Measurements from ENCODE around the gene TMED6. TPM values are rescaled to one million over a fixed set of nuclear protein-coding genes. Genes with fewer than 3 reads are reported as not detected.
A peak's percentile ranks its signal among the peaks of the same experiment; 100 is the strongest.

TMED6 gene
- total RNA-seq, 2 experiments from 2014 or later, result 1.3 to 1.8 TPM

- Mint-ChIP-seq H3K36me3 (ENCODE audit: low read depth) (peaks cover 66% of the 10 kb centered on the region), H3K27ac (no peak overlapping the region), H3K4me3 (no peak overlapping the region), H3K4me1 (no peaks in the 10 kb centered on the region), H3K27me3 (no peaks in the 10 kb centered on the region), H3K9me3 (no peaks in the 10 kb centered on the region)
- DNase-seq, result no peak
- ChIA-PET CTCF (no interaction called here), POLR2A (interaction anchor here (3.3 kb wide), 1 partner anchor 10 kb away, joined by 16 read pairs; the partner anchor contains the start of gene PDF)
These were observed 32.2 kb downstream of the TMED6 start for GRCh38 chr16:69319381-69319780.

GRCh38 chr16:69318911-69319289, 32.7 kb downstream of the TMED6 start:
- Mint-ChIP-seq H3K27ac (no peak overlapping the region), H3K9me3 (no peaks in the 10 kb centered on the region), H3K27me3 (no peaks in the 10 kb centered on the region), H3K4me1 (peaks cover under 1% of the 10 kb centered on the region), H3K36me3 (ENCODE audit: low read depth) (peaks cover 64% of the 10 kb centered on the region), H3K4me3 (no peak overlapping the region)
- ChIA-PET CTCF (no interaction called here), POLR2A (interaction anchor here (1.2 to 3.3 kb wide), 2 partner anchors 8 to 10 kb away, joined by 6 to 16 read pairs; partner anchors contain the start of gene PDF)
- no peak for DNase-seq

- ChIA-PET CTCF (no interaction called here), POLR2A (interaction anchor here (0.7 to 3.3 kb wide), 3 partner anchors 8 to 22 kb away, joined by 4 to 16 read pairs (median 6); partner anchors contain the start of gene PDF)
- Mint-ChIP-seq H3K9me3 (no peaks in the 10 kb centered on the region), H3K27me3 (no peaks in the 10 kb centered on the region), H3K4me3 (no peak overlapping the region), H3K4me1 (peaks cover 6% of the 10 kb centered on the region), H3K27ac (no peak overlapping the region), H3K36me3 (ENCODE audit: low read depth) (peaks cover 64% of the 10 kb centered on the region)
- no peak for DNase-seq
These were observed 33.2 kb downstream of the TMED6 start for GRCh38 chr16:69318177-69318910.

GRCh38 chr16:69316595-69317034, 35.0 kb downstream of the TMED6 start:
- no peaks in the 10 kb centered on the region for H3K27me3 Mint-ChIP-seq
- no peak overlapping the region for H3K4me3 Mint-ChIP-seq
- peaks cover 60% of the 10 kb centered on the region for H3K36me3 Mint-ChIP-seq (ENCODE audit: low read depth)
- DNase-seq, result no peak
- no peak overlapping the region for H3K27ac Mint-ChIP-seq
- H3K9me3 Mint-ChIP-seq, result no peaks in the 10 kb centered on the region
- ChIA-PET CTCF (no interaction called here), POLR2A (interaction anchor here (3.3 kb wide), 1 partner anchor 13 kb away, joined by 16 read pairs; the partner anchor contains the start of gene PDF)
- peaks cover 15% of the 10 kb centered on the region for H3K4me1 Mint-ChIP-seq

- no peak for DNase-seq
- Mint-ChIP-seq H3K4me1 (peaks cover 17% of the 10 kb centered on the region), H3K4me3 (no peak overlapping the region), H3K36me3 (ENCODE audit: low read depth) (peaks cover 52% of the 10 kb centered on the region), H3K27ac (no peak overlapping the region), H3K27me3 (no peaks in the 10 kb centered on the region), H3K9me3 (no peaks in the 10 kb centered on the region)
- POLR2A ChIA-PET, result interaction anchor here (1.0 to 4.6 kb wide), 2 partner anchors 8 to 13 kb away, joined by 4 to 49 read pairs; partner anchors contain the start of gene PDF
- CTCF ChIA-PET, result interaction anchor here (0.6 kb wide), 1 partner anchor 1188 kb away, joined by 4 read pairs; no protein-coding TSS in a partner anchor
These were observed 35.9 kb downstream of the TMED6 start for GRCh38 chr16:69315486-69316311.

GRCh38 chr16:69314534-69314933, 37.1 kb downstream of the TMED6 start:
- H3K27ac Mint-ChIP-seq, result no peak overlapping the region
- ChIA-PET CTCF (no interaction called here), POLR2A (interaction anchor here (1.0 to 4.6 kb wide), 2 partner anchors 9 to 14 kb away, joined by 4 to 49 read pairs; partner anchors contain the start of gene PDF)
- no peaks in the 10 kb centered on the region for H3K27me3 Mint-ChIP-seq
- H3K4me1 Mint-ChIP-seq, result peaks cover 22% of the 10 kb centered on the region
- H3K36me3 Mint-ChIP-seq (ENCODE audit: low read depth), result peaks cover 52% of the 10 kb centered on the region
- no peak overlapping the region for H3K4me3 Mint-ChIP-seq
- no peaks in the 10 kb centered on the region for H3K9me3 Mint-ChIP-seq
- no peak for DNase-seq

- Mint-ChIP-seq H3K4me3 (peak overlapping the region; percentile 47), H3K4me1 (peaks cover 22% of the 10 kb centered on the region), H3K9me3 (no peaks in the 10 kb centered on the region), H3K36me3 (ENCODE audit: low read depth) (peaks cover 48% of the 10 kb centered on the region), H3K27me3 (no peaks in the 10 kb centered on the region), H3K27ac (no peak overlapping the region)
- ChIA-PET POLR2A (interaction anchor here (3.5 to 4.6 kb wide), 2 partner anchors 15 to 126 kb away, joined by 16 to 49 read pairs; partner anchors contain the start of genes PDF and SNTB2), CTCF (interaction anchor here (2.1 kb wide), 1 partner anchor 15 kb away, joined by 6 read pairs; no protein-coding TSS in a partner anchor)
- DNase-seq, result no peak
These were observed 38.1 kb downstream of the TMED6 start for GRCh38 chr16:69313469-69313868.

- ChIA-PET POLR2A (interaction anchor here (1.3 to 4.6 kb wide), 7 partner anchors 10 to 179 kb away, joined by 4 to 49 read pairs (median 7); partner anchors contain the start of genes CHTF8, COG8, NIP7 and PDF), CTCF (interaction anchor here (1.0 to 2.1 kb wide), 8 partner anchors 15 to 153 kb away, joined by 3 to 9 read pairs (median 4); partner anchors contain the start of genes COG8 and PDF)
- H3K9me3 Mint-ChIP-seq, result no peaks in the 10 kb centered on the region
- peak overlapping the region; percentile 90 for H3K27ac Mint-ChIP-seq
- peaks cover 24% of the 10 kb centered on the region for H3K4me1 Mint-ChIP-seq
- peak; percentile 58 for DNase-seq
- H3K4me3 Mint-ChIP-seq, result peak overlapping the region; percentile 94
- peaks cover 37% of the 10 kb centered on the region for H3K36me3 Mint-ChIP-seq (ENCODE audit: low read depth)
- H3K27me3 Mint-ChIP-seq, result no peaks in the 10 kb centered on the region
These were observed 39.8 kb downstream of the TMED6 start for GRCh38 chr16:69311533-69312387.

- Mint-ChIP-seq H3K27ac (peak within 1 kb of the TSS; percentile 90), H3K9me3 (no peaks in the 10 kb centered on the region), H3K4me3 (peak within 1 kb of the TSS; percentile 94), H3K36me3 (ENCODE audit: low read depth) (peaks cover 30% of the 10 kb centered on the region), H3K27me3 (no peaks in the 10 kb centered on the region), H3K4me1 (peaks cover 24% of the 10 kb centered on the region)
- ChIA-PET CTCF (interaction anchor here (0.6 to 1.2 kb wide), 5 partner anchors 18 to 143 kb away, joined by 3 read pairs; partner anchors contain the start of genes COG8 and PDF), POLR2A (interaction anchor here (0.6 to 3.5 kb wide), 12 partner anchors 10 to 827 kb away, joined by 3 to 16 read pairs (median 4); partner anchors contain the start of genes CHTF8, COG8, NIP7 and PDF)
- peak; percentile 97 for DNase-seq
These were observed 40.7 kb downstream of the TMED6 start, which contains the start of gene VPS4A for GRCh38 chr16:69310653-69311532. Gene VPS4A, plus strand, starts transcription at chr16:69311350. Its CDS starts 162 bp downstream, at chr16:69311512.

- Mint-ChIP-seq H3K9me3 (no peaks in the 10 kb centered on the region), H3K4me1 (peaks cover 24% of the 10 kb centered on the region), H3K36me3 (ENCODE audit: low read depth) (peaks cover 27% of the 10 kb centered on the region), H3K27ac (no peak overlapping the region), H3K27me3 (no peaks in the 10 kb centered on the region), H3K4me3 (no peak overlapping the region)
- CTCF ChIA-PET, result no interaction called here
- DNase-seq, result peak; percentile 14
- POLR2A ChIA-PET, result interaction anchor here (0.9 to 1.2 kb wide), 2 partner anchors 17 to 30 kb away, joined by 3 read pairs; partner anchors contain the start of gene COG8
These were observed 42.3 kb downstream of the TMED6 start for GRCh38 chr16:69309316-69309715.

GRCh38 chr16:69307856-69308255, 43.7 kb downstream of the TMED6 start:
- H3K27me3 Mint-ChIP-seq, result no peaks in the 10 kb centered on the region
- peaks cover 17% of the 10 kb centered on the region for H3K36me3 Mint-ChIP-seq (ENCODE audit: low read depth)
- ChIA-PET POLR2A (no interaction called here), CTCF (no interaction called here)
- no peak for DNase-seq
- no peak overlapping the region for H3K27ac Mint-ChIP-seq
- H3K4me3 Mint-ChIP-seq, result no peak overlapping the region
- H3K4me1 Mint-ChIP-seq, result peaks cover 15% of the 10 kb centered on the region
- no peaks in the 10 kb centered on the region for H3K9me3 Mint-ChIP-seq

All from activated CD4-positive, alpha-beta memory T cell treated with anti-CD3 and anti-CD28 coated beads, Interleukin-2, amount 10 ng/mL, durations not matched to agents 7 days and 5 days (primary cell).